ENCODE results near the gene CAPN8.

DNA sequence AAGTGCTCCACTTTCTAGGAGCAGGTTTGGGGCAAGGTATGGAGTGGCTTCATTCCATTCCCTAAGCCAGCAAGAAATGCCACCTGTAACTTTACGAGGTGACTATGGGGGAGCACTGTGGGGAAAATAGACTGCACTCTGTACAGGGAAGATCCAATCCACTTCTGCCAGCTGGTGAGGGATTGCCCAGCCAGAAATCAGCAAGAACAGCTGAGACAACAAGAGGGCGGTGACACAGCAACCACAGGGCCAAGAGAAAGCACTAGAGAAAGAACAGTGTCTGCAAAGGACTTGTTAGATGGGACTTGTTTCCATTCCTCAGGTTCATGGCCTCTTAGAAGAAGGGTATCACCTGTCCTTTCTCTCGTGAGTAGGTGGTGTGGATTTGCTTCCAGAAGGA, 19.6 kb downstream of the CAPN8 start:
- TF ChIP-seq, protein P1, sequence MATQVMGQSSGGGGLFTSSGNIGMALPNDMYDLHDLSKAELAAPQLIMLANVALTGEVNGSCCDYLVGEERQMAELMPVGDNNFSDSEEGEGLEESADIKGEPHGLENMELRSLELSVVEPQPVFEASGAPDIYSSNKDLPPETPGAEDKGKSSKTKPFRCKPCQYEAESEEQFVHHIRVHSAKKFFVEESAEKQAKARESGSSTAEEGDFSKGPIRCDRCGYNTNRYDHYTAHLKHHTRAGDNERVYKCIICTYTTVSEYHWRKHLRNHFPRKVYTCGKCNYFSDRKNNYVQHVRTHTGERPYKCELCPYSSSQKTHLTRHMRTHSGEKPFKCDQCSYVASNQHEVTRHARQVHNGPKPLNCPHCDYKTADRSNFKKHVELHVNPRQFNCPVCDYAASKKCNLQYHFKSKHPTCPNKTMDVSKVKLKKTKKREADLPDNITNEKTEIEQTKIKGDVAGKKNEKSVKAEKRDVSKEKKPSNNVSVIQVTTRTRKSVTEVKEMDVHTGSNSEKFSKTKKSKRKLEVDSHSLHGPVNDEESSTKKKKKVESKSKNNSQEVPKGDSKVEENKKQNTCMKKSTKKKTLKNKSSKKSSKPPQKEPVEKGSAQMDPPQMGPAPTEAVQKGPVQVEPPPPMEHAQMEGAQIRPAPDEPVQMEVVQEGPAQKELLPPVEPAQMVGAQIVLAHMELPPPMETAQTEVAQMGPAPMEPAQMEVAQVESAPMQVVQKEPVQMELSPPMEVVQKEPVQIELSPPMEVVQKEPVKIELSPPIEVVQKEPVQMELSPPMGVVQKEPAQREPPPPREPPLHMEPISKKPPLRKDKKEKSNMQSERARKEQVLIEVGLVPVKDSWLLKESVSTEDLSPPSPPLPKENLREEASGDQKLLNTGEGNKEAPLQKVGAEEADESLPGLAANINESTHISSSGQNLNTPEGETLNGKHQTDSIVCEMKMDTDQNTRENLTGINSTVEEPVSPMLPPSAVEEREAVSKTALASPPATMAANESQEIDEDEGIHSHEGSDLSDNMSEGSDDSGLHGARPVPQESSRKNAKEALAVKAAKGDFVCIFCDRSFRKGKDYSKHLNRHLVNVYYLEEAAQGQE (IDR thresholded peaks at IDR 0.05; ENCODE audit: low read depth): no peak
- no peak for TF ChIP-seq POLR2AphosphoS5 (IDR thresholded peaks at IDR 0.05; ENCODE audit: low read depth, low read length)
- TF ChIP-seq, protein P2, sequence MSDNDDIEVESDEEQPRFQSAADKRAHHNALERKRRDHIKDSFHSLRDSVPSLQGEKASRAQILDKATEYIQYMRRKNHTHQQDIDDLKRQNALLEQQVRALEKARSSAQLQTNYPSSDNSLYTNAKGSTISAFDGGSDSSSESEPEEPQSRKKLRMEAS (IDR thresholded peaks at IDR 0.05): no peak
- TF ChIP-seq, protein P3, sequence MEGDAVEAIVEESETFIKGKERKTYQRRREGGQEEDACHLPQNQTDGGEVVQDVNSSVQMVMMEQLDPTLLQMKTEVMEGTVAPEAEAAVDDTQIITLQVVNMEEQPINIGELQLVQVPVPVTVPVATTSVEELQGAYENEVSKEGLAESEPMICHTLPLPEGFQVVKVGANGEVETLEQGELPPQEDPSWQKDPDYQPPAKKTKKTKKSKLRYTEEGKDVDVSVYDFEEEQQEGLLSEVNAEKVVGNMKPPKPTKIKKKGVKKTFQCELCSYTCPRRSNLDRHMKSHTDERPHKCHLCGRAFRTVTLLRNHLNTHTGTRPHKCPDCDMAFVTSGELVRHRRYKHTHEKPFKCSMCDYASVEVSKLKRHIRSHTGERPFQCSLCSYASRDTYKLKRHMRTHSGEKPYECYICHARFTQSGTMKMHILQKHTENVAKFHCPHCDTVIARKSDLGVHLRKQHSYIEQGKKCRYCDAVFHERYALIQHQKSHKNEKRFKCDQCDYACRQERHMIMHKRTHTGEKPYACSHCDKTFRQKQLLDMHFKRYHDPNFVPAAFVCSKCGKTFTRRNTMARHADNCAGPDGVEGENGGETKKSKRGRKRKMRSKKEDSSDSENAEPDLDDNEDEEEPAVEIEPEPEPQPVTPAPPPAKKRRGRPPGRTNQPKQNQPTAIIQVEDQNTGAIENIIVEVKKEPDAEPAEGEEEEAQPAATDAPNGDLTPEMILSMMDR (IDR thresholded peaks at IDR 0.05 in 2 of 3, conservative IDR thresholded peaks at IDR 0.05 in 1 of 3; ENCODE audit: borderline replicate concordance in 1 of 3, insufficient read depth in 1 of 3, low read depth in 2 of 3, low read length in 2 of 3): no peak
